ENCODE data around the gene SLCO4C1. TPM values are rescaled to one million over a fixed set of nuclear protein-coding genes. Genes with fewer than 3 reads are reported as not detected.

SLCO4C1 gene
- total RNA-seq, 4 donors from 2014 or later, result 0.30 to 1.3 (median 0.94) TPM

DNA sequence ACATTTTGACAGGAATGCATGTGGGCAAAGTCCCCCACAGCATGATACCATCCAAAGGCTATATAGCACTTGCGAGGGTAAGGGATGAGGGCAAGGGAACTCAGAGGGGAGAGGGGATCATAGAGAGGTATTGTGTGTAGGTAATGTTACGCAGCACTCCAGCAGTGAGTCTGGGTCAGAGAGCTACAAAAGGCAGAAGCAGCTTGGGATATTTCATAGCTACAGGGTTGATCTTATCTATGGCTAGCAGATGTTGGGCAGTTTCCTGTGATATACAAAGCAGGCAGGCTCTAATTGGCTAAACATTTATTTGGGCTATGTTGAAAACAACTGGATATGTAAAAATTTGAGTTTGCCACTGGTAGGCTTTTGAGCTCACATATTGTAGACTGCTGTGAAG lies 17.8 kb upstream of the SLCO4C1 start:
- intact Hi-C loops (cut with DNase I; ENCODE audit: low total_unique reads), result no loop called here
- no peak for TF ChIP-seq POLR2A (IDR thresholded peaks at IDR 0.05)
- TF ChIP-seq CTCF (IDR thresholded peaks at IDR 0.05), result no peak
- 70 to 81% methylated on average over 2 of the region's 2 CpGs for WGBS, 2 donors
- DNase-seq (ENCODE audit: low spot score in 2 of 2), result no peak
- no peak overlapping the region for H3K4me3 ChIP-seq (ENCODE audit: low read depth, poor library complexity, severe bottlenecking)

- no peak for DNase-seq (ENCODE audit: low spot score in 2 of 2)
- TF ChIP-seq POLR2A (IDR thresholded peaks at IDR 0.05) (no peak), CTCF (IDR thresholded peaks at IDR 0.05) (no peak)
- intact Hi-C loops (cut with DNase I; ENCODE audit: low total_unique reads), result no loop called here
- WGBS, 2 donors, result 86 to 93% methylated on average over 5 of the region's 5 CpGs
- no peak overlapping the region for H3K4me3 ChIP-seq (ENCODE audit: low read depth, poor library complexity, severe bottlenecking)
Observed at GRCh38 chr5:102312586-102313370, 16.7 kb upstream of the SLCO4C1 start.

DNA sequence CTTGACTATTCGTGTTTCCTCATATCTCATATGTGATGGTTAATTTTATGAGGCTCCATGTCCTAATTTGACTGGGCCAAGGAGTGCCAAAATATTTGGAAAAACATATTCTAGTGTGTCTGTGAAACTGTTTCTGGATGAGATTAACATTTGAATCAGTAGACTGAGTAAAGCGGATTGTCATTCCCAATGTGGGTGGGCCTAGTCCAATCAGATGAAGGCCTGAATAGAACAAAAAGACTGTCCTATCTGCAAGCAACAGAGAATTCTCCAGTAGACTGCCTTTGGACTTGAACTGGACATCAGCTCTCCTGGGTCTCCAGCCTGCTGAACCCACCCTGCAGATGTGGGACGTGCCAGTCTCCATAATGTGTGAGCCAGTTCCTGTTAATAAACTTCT lies 13.5 kb upstream of the SLCO4C1 start:
- intact Hi-C loops (cut with DNase I; ENCODE audit: low total_unique reads), result no loop called here
- DNase-seq (ENCODE audit: low spot score in 2 of 2), result no peak
- 81 to 86% methylated on average over 3 of the region's 3 CpGs for WGBS, 2 donors
- TF ChIP-seq POLR2A (IDR thresholded peaks at IDR 0.05), result no peak
- no peak for TF ChIP-seq CTCF (IDR thresholded peaks at IDR 0.05)
- no peak overlapping the region for H3K4me3 ChIP-seq (ENCODE audit: low read depth, poor library complexity, severe bottlenecking)

GRCh38 chr5:102307232-102307631 lies 11.1 kb upstream of the SLCO4C1 start:
- intact Hi-C loops (cut with DNase I; ENCODE audit: low total_unique reads), result no loop called here
- TF ChIP-seq POLR2A (IDR thresholded peaks at IDR 0.05) (no peak), CTCF (IDR thresholded peaks at IDR 0.05) (no peak)

DNA sequence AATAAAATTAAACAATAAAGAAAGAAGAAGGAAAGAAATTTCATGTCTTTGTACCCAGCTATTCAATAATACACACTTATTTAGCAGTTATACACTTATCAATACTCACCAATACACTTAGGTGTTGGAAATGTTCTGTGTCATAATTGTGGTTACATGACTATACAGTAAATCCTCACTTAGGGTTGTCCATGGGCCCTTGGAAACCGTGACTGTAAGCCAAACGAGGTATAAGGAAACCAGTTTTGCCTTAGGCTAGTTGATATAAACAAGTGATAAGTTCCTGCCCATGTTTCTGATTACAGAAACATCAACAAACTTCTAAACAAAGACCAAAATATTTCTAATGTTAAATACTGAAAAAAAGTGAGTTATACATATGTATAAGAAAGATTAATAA lies 10.0 kb upstream of the SLCO4C1 start:
- whole genome bisulfite sequencing, 2 donors, result 29 to 33% methylated on average over 2 of the region's 2 CpGs
- no peak for DNase-seq (ENCODE audit: low spot score in 2 of 2)
- intact Hi-C loops (cut with DNase I; ENCODE audit: low total_unique reads), result no loop called here
- TF ChIP-seq POLR2A (IDR thresholded peaks at IDR 0.05) (no peak), CTCF (IDR thresholded peaks at IDR 0.05) (no peak)
- H3K4me3 ChIP-seq (ENCODE audit: low read depth, poor library complexity, severe bottlenecking), result no peak overlapping the region

More at GRCh38 chr5:102307232-102307631, 11.1 kb upstream of the SLCO4C1 start:
- H3K4me3 ChIP-seq (ENCODE audit: low read depth, poor library complexity, severe bottlenecking), result no peak overlapping the region
- no peak for DNase-seq (ENCODE audit: low spot score in 2 of 2)

All from lower leg skin (tissue), 4 donors.